GM21381 (cell line): ENCODE measurements around the gene MYO5B.
"Not testable (repeated sequence)": the region's sequence is repeated elsewhere in the genome, so short reads cannot be mapped to it uniquely, and the experiment has no call there.

ENCODE experiments used
- ATAC-seq: cut with Tn5 transposase; IDR thresholded peaks from one replicate; pipeline ENCODE4 v1.9.1; 2021; ENCODE audit warnings: mild to moderate bottlenecking, moderate library complexity; ENCODE audit not compliant: unreplicated experiment

The MYO5B gene

DNA sequence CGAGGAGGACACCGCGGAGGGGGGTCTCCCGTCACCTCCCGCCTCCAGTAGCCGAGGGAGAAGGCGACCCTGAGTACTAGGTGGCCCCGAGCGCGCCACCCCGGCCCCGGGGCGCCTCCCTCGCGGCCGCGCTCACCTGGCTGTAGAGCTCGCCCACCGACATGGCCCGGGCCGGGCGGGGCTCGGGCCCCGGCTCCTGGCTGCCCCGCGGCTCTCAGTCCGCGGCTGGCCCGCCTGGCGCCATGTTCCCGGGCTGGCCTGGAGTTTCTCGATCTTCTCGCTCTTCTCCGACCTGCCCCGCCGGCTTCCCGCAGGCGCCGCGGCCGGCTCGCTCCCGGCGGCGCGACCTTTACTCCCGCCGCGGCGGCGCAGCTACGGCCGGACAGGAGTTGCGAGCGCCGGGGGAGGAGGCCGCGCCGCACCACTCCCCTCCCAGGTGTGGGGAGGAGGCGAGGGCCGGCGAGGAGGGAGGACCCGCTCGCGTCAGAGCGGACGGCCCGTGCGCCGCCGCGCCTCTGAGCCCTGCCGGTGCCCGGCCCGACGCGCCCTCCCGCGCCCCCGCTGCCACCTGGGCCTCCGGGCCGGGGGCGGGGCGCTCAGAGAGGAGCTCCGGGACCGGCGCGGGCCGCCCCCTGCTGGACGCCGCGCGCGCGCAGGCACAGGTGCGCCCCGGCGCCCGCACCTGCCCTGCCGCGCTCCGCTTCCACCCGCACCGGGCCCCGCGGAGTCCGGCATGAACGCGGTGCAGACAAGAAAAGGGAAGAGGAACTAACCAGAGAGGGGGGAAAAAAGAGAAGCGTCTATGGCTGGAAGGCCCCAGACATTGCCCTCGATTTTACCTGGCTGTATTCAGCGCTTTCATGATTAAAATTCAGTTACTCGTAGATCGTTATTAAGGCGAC is at the start of gene MYO5B:
MYO5B (minus strand) TSS at position 517 of the 902 bp plus-strand sequence; CDS start at position 163, 354 bp downstream.
- ATAC-seq, result peak; percentile 77

DNA sequence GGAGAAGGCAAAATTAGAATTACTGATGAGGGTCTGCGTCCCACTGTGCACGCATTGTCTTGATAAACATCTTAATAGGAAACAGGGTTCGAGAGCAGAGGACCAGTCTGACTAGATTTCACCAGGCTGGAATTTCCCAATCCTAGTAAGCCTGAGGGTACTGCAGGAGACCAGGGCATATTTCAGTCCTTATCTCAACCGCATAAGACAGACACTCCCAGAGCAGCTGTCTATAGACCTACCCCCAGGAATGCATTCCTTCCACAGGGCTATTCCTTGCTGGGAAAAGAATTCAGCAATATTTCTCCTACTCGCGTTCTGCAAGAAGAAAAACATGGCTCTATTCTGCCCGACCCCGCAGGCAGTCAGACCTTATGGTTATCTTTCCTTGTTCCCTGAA is 46.8 kb upstream of the MYO5B start:
- ATAC-seq, result not testable (repeated sequence)

GRCh38 chr18:50240080-50240563 is 45.2 kb upstream of the MYO5B start:
- ATAC-seq, result no peak

GRCh38 chr18:50232419-50232818 is 37.5 kb upstream of the MYO5B start:
- no peak for ATAC-seq

- ATAC-seq, result no peak
These were observed 36.7 kb upstream of the MYO5B start for GRCh38 chr18:50231621-50232020.

- not testable (repeated sequence) for ATAC-seq
These were observed 25.3 kb upstream of the MYO5B start for GRCh38 chr18:50220249-50220648.

DNA sequence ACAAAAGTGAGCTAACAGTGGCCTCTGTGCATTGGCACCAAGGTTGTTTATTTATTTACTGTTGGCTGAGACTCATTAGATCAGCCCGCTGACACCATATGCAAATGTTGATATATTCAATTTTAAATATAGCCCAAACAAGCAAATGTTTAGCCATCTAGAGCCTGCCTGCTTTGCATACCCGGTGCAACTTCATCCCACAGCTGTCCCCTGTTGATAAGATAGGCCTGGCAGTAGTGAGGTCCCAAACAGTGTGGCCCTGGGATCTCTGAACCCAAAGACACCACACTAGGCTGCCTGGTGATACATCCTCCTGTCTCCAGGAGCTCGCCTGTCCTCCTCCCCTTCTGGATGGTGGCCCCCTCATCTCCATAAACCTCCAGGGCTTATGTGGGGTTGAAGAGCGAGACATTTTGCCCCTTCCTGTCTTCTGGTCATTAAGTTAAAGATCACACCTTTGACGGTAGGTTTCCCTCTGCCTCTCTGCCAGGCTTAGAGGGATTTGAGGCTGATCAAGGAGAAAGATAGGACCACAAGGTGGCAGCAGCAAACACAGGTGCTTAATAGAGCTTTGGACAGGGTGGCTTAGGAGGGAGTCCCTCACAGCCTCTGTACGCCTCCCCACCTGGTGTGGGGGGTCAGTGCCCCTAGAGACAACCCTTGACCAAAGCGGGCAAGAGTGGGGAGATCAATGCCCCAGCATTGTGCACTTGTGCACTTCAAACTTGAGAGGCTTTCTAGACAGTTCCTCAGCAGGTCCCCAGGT is 23.7 kb upstream of the MYO5B start:
- ATAC-seq, result peak; percentile 55

- no peak for ATAC-seq
These were observed 14.4 kb upstream of the MYO5B start for GRCh38 chr18:50209311-50209710.

GRCh38 chr18:50207722-50208121 is 12.8 kb upstream of the MYO5B start:
- ATAC-seq, result no peak

DNA sequence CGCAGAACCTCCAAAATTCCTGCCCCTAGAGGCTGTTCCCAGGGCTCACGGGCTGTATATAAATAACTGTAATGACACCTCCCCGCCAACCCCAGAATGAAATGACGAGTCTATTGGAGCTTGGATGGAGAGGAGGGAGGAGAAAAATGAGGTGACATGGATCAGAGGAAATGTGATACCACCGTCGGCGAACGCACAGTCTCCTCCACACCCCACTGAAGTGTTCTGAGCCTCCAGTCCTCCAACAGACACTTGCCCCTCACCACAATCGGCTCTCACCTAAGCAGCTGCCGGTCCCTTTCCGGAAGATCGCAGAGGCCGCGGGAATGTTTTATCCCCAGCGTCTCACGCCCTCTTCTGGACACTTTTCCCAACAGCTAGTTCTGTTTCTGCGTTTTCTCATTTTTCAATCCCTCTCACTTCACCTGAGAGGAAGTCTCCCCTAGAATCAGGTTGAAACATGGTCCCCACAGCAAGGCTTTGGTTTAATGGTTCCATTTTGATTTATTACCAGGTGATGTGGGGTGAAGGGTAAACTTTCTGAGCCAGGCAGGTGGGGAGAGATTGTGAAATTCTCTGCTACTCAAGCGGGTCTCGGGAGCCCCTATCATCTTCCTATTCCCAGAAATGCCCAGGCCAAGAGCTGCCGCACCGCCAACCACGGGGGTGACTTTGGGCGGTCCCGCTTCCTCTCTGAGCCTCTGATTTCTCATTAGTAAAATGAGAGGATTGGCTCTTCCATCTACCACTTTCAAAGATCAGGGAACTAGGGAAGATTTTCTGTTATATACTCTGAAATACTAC is 9.1 kb upstream of the MYO5B start:
- no peak for ATAC-seq

GRCh38 chr18:50201476-50202018 is 6.6 kb upstream of the MYO5B start:
- no peak for ATAC-seq

DNA sequence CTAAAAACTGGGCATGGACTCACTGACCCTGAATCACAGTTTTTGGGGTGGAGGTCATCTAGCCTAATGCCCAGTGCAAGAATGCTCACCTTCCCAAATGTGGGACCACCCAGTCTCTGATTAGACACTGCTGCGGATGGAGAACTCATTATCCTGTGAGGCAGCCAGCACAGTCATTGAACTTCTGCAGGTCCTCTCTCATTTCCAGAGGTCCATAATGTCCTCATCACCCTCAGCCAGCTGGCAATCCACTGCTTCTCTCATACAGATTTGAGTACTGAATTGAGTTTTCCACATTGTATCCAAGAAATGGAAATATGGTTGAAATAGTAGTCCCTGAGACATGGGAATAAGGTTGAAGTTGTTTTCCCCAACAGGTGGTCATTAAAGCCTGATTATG is 5.0 kb upstream of the MYO5B start:
- ATAC-seq, result no peak

DNA sequence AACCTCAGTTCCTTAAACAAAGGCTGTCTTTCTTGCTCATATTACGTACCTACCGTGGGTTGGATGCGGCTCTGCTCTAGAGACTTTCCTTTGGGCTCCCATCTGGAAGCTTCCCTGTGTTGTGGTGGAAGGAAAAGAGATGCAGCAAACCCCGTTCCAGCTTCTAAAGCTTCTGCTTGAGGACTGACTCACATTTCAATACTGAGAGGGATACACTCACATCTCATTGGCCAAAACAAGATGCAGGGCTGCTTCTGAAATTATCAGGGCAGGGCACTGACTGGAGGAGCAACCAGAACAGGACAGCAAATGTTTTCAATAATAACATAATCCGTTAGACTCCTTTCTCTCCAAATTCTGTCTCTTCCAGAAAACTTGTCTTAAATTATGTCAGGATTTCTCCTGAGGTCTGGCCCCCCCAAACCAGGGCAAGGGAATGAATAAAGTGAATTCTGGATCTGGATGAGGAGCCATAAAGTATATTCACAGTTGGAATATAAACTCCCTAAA is 4.5 kb upstream of the MYO5B start:
- ATAC-seq, result no peak

- no peak for ATAC-seq
These were observed 1.3 kb upstream of the MYO5B start for GRCh38 chr18:50196261-50196660.

DNA sequence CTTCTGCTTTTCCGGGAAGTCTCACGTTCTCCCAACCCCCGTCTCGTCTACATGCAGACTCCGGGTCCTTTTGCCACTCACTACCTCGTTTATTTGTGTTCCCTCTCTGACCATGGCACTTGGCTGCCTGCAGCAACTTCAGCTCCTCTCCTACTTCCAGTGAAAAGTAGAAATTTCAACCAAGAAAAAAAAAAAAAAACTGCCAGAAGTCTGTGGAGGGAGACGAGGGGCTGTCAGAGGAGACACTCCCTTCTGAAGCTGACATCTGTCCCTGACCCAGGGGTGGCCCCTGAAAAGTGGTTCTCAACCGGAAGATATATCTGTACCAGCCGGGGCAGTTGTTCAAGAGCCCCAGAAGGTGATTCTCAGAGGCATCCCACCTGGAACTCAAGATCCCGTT is 742 bp upstream of the MYO5B start:
- ATAC-seq, result no peak

GRCh38 chr18:50193796-50194630 is 934 bp downstream of the MYO5B start:
- no peak for ATAC-seq

DNA sequence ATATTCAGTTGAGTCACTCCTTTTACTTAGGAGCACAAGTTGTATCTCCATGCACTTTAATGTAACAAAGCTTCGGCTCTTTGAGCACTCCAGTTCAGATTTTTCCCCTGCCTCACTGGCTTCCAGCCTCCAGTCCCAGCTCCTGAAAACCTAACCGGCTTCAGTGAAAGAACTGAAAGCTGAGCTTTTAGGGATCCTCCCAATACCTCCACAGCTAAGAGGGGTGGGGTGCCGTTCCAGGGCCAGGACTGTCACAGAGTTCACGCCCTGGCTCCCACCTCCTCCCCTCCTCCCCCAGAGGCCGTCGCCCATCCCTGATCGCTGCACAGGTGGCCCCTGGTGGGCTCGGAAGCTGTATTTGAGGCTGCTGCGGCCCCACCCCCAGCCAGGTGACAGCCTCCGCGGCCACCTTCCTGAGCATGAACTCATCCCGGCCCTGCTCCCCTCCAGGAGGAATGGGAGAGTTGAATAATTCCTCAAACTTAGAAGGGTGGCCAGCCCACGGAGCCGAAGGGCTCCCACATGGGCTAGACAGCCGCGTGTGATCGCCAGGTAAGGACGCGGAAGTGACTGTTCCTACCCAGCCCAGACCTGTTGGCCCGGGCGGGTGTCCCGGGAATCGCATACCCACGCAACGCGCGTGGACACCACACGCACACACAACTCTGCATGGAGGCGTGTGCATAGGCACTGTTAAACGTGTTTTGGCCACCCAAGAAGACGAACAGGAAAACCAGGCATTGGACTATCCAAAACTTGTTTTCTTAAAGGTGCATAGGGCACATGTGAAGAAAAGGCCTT is 1.8 kb downstream of the MYO5B start:
- ATAC-seq, result no peak

GRCh38 chr18:50190926-50191325 is 4.0 kb downstream of the MYO5B start:
- no peak for ATAC-seq

GRCh38 chr18:50190236-50190635 is 4.7 kb downstream of the MYO5B start:
- no peak for ATAC-seq
